ENCODE results near the gene UNG. TPM values are rescaled to one million over a fixed set of nuclear protein-coding genes. Genes with fewer than 3 reads are reported as not detected.

Gene UNG
- total RNA-seq, 2 donors from 2014 or later: 9.1 to 11.0 TPM

DNA sequence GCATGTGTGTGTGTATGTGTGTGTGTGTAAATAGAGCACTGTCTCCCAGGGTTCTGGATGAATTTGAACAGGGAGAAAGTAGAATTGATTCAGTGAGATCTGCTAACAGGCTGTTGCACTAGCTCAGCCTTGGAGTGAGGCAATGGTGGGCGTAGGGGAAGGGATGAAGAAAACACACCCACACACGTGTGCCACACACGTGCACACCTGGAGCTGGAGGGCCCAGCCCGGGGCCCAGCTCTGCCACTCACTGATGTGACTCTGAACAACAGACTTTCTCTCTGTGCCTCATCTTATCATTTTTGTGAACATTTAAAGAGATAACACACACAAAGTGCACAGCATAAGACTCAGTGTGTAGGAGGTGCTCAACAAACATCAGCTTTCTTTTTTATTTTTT, 23.2 kb downstream of the UNG start:
- no peak overlapping the region for H3K27ac ChIP-seq
- no peak overlapping the region for H3K4me3 ChIP-seq
- no peaks in the 10 kb centered on the region for H3K9me3 ChIP-seq
- ATAC-seq (ENCODE audit: insufficient number of reproducible peaks, low FRiP score, low read depth) (no peak), DNase-seq (ENCODE audit: low spot score) (no peak)
- peaks cover 4 to 15% of the 10 kb centered on the region in 2 donors for H3K4me1 ChIP-seq (ENCODE audit: control insufficient read depth in 1 of 2, low read depth in 2 of 2)
- TF ChIP-seq, protein P1, sequence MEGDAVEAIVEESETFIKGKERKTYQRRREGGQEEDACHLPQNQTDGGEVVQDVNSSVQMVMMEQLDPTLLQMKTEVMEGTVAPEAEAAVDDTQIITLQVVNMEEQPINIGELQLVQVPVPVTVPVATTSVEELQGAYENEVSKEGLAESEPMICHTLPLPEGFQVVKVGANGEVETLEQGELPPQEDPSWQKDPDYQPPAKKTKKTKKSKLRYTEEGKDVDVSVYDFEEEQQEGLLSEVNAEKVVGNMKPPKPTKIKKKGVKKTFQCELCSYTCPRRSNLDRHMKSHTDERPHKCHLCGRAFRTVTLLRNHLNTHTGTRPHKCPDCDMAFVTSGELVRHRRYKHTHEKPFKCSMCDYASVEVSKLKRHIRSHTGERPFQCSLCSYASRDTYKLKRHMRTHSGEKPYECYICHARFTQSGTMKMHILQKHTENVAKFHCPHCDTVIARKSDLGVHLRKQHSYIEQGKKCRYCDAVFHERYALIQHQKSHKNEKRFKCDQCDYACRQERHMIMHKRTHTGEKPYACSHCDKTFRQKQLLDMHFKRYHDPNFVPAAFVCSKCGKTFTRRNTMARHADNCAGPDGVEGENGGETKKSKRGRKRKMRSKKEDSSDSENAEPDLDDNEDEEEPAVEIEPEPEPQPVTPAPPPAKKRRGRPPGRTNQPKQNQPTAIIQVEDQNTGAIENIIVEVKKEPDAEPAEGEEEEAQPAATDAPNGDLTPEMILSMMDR (IDR thresholded peaks at IDR 0.05): no peak
- H3K27me3 ChIP-seq (replicated peaks; ENCODE audit: insufficient read depth): no peaks in the 10 kb centered on the region
- no peaks in the 10 kb centered on the region for H3K36me3 ChIP-seq

DNA sequence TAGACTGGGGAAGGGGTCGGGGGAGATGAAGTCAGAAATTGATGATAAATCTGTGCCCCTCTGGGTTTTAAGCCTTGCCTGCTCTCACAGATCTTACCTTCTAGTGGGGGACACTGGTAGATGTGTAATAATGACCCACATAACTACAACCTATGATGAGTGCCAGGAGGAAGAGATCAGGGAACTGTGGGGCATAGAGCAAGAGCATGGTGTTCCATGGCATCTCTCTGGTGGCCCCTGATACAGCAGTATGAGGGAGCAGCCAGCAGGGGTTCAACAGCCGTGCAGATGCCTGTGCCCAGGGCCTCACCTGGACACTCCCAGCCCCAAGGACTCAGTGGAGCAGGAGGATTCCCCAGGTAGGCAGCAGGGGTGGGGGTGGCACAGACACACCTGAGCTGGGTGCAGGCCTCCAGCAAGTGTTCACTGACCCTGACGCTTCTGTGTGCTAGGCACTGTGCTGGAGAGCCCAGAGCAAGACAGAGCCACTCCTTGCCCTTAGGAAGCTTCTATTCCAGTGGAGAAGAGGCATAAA, 24.0 kb downstream of the UNG start:
- no peaks in the 10 kb centered on the region for H3K36me3 ChIP-seq
- no peaks in the 10 kb centered on the region for H3K27me3 ChIP-seq (replicated peaks; ENCODE audit: insufficient read depth)
- peaks cover 4 to 6% of the 10 kb centered on the region in 2 donors for H3K4me1 ChIP-seq (ENCODE audit: control insufficient read depth in 1 of 2, low read depth in 2 of 2)
- DNase-seq (ENCODE audit: low spot score): no peak
- H3K27ac ChIP-seq: no peak overlapping the region
- no peak for ATAC-seq (ENCODE audit: insufficient number of reproducible peaks, low FRiP score, low read depth)
- H3K9me3 ChIP-seq: no peaks in the 10 kb centered on the region
- no peak overlapping the region for H3K4me3 ChIP-seq
- TF ChIP-seq, protein P1 (IDR thresholded peaks at IDR 0.05): no peak

- ATAC-seq (ENCODE audit: insufficient number of reproducible peaks, low FRiP score, low read depth): no peak
- no peaks in the 10 kb centered on the region for H3K9me3 ChIP-seq
- H3K36me3 ChIP-seq: no peaks in the 10 kb centered on the region
- DNase-seq (ENCODE audit: low spot score): no peak
- H3K4me1 ChIP-seq (ENCODE audit: control insufficient read depth in 1 of 2, low read depth in 2 of 2): no peaks in the 10 kb centered on the region
- TF ChIP-seq, protein P1 (IDR thresholded peaks at IDR 0.05): no peak
- H3K4me3 ChIP-seq: no peak overlapping the region
- no peaks in the 10 kb centered on the region for H3K27me3 ChIP-seq (replicated peaks; ENCODE audit: insufficient read depth)
- no peak overlapping the region for H3K27ac ChIP-seq
Observed at GRCh38 chr12:109124878-109125648, 27.7 kb downstream of the UNG start.

GRCh38 chr12:109125791-109126190, 28.4 kb downstream of the UNG start:
- TF ChIP-seq, protein P1 (IDR thresholded peaks at IDR 0.05): no peak
- no peaks in the 10 kb centered on the region for H3K36me3 ChIP-seq
- no peaks in the 10 kb centered on the region for H3K9me3 ChIP-seq
- peaks cover 0 to 3% of the 10 kb centered on the region in 2 donors for H3K4me1 ChIP-seq (ENCODE audit: control insufficient read depth in 1 of 2, low read depth in 2 of 2)
- no peak overlapping the region for H3K27ac ChIP-seq
- H3K4me3 ChIP-seq: no peak overlapping the region
- H3K27me3 ChIP-seq (replicated peaks; ENCODE audit: insufficient read depth): no peaks in the 10 kb centered on the region
- ATAC-seq (ENCODE audit: insufficient number of reproducible peaks, low FRiP score, low read depth) (no peak), DNase-seq (ENCODE audit: low spot score) (no peak)

GRCh38 chr12:109126784-109127183, 29.4 kb downstream of the UNG start:
- H3K27ac ChIP-seq: no peak overlapping the region
- ATAC-seq (ENCODE audit: insufficient number of reproducible peaks, low FRiP score, low read depth): no peak
- TF ChIP-seq, protein P1 (IDR thresholded peaks at IDR 0.05): no peak

More at GRCh38 chr12:109126784-109127183, 29.4 kb downstream of the UNG start:
- H3K4me3 ChIP-seq: no peak overlapping the region
- H3K36me3 ChIP-seq: no peaks in the 10 kb centered on the region
- peaks cover 0 to 7% of the 10 kb centered on the region in 2 donors for H3K4me1 ChIP-seq (ENCODE audit: control insufficient read depth in 1 of 2, low read depth in 2 of 2)
- no peaks in the 10 kb centered on the region for H3K9me3 ChIP-seq
- no peaks in the 10 kb centered on the region for H3K27me3 ChIP-seq (replicated peaks; ENCODE audit: insufficient read depth)
- no peak for DNase-seq (ENCODE audit: low spot score)

Data from thoracic aorta (tissue), 2 donors.